ENCODE results near the gene ARHGAP33. TPM values are rescaled to one million over a fixed set of nuclear protein-coding genes. Genes with fewer than 3 reads are reported as not detected.

The ARHGAP33 gene
- total RNA-seq, 1 donor from 2014 or later: 13.1 TPM

GRCh38 chr19:35743640-35744429 lies 31.5 kb upstream of the ARHGAP33 start:
- intact Hi-C loops (cut with DNase I): no loop called here
- ATAC-seq (no peak), DNase-seq (no peak)
- peaks cover 59% of the 10 kb centered on the region for H3K4me1 ChIP-seq
- no peaks in the 10 kb centered on the region for H3K9me3 ChIP-seq
- H3K27me3 ChIP-seq (ENCODE audit: low read depth): no peaks in the 10 kb centered on the region
- TF ChIP-seq CTCF (IDR thresholded peaks at IDR 0.05): no peak
- peaks cover 7% of the 10 kb centered on the region for H3K36me3 ChIP-seq
- peak overlapping the region; percentile 79 for H3K4me3 ChIP-seq
- H3K27ac ChIP-seq: peak overlapping the region; percentile 100

- ATAC-seq (peak; percentile 84 to 85), DNase-seq (peak; percentile 96)
- peaks cover 61% of the 10 kb centered on the region for H3K4me1 ChIP-seq
- H3K36me3 ChIP-seq: no peaks in the 10 kb centered on the region
- peak overlapping the region; percentile 100 for H3K27ac ChIP-seq
- TF ChIP-seq CTCF (IDR thresholded peaks at IDR 0.05): peak; percentile 40
- no peaks in the 10 kb centered on the region for H3K27me3 ChIP-seq (ENCODE audit: low read depth)
- H3K4me3 ChIP-seq: peak overlapping the region; percentile 79
- intact Hi-C loops (cut with DNase I): no loop called here
- no peaks in the 10 kb centered on the region for H3K9me3 ChIP-seq
Observed at GRCh38 chr19:35744430-35745327, 30.7 kb upstream of the ARHGAP33 start.

GRCh38 chr19:35745328-35746086 lies 29.9 kb upstream of the ARHGAP33 start, which contains the start of the genes PSENEN and U2AF1L4:
Gene PSENEN, plus strand, starts transcription at chr19:35745651. Its CDS starts 280 bp downstream, at chr19:35745931.
Gene U2AF1L4, minus strand, starts transcription at chr19:35745418. Its CDS starts 27 bp downstream, at chr19:35745391.
- DNase-seq (peak; percentile 98), ATAC-seq (peak; percentile 88 to 89)
- H3K9me3 ChIP-seq: no peaks in the 10 kb centered on the region
- H3K27ac ChIP-seq: peak within 1 kb of the TSS; percentile 100
- H3K27me3 ChIP-seq (ENCODE audit: low read depth): no peaks in the 10 kb centered on the region
- intact Hi-C loops (cut with DNase I): no loop called here
- H3K36me3 ChIP-seq: no peaks in the 10 kb centered on the region
- peaks cover 56% of the 10 kb centered on the region for H3K4me1 ChIP-seq
- TF ChIP-seq CTCF (IDR thresholded peaks at IDR 0.05): no peak
- peak within 1 kb of the TSS; percentile 79 for H3K4me3 ChIP-seq

- H3K9me3 ChIP-seq: no peaks in the 10 kb centered on the region
- intact Hi-C loops (cut with DNase I): no loop called here
- TF ChIP-seq CTCF (IDR thresholded peaks at IDR 0.05): no peak
- peaks cover 53% of the 10 kb centered on the region for H3K4me1 ChIP-seq
- DNase-seq (no peak), ATAC-seq (no peak)
- H3K27ac ChIP-seq: peak overlapping the region; percentile 100
- no peaks in the 10 kb centered on the region for H3K27me3 ChIP-seq (ENCODE audit: low read depth)
- peak overlapping the region; percentile 79 for H3K4me3 ChIP-seq
- H3K36me3 ChIP-seq: peaks cover 2% of the 10 kb centered on the region
Observed at GRCh38 chr19:35746087-35746462, 29.3 kb upstream of the ARHGAP33 start.

GRCh38 chr19:35746531-35746930 lies 28.8 kb upstream of the ARHGAP33 start:
- no peak for TF ChIP-seq CTCF (IDR thresholded peaks at IDR 0.05)
- no peak for DNase-seq
- H3K9me3 ChIP-seq: no peaks in the 10 kb centered on the region
- ATAC-seq: no peak
- intact Hi-C loops (cut with DNase I): no loop called here
- peak overlapping the region; percentile 79 for H3K4me3 ChIP-seq
- peak overlapping the region; percentile 100 for H3K27ac ChIP-seq
- no peaks in the 10 kb centered on the region for H3K27me3 ChIP-seq (ENCODE audit: low read depth)
- peaks cover 7% of the 10 kb centered on the region for H3K36me3 ChIP-seq
- peaks cover 48% of the 10 kb centered on the region for H3K4me1 ChIP-seq
